Skeletal muscle cell (primary cell): ENCODE measurements around the gene PSMD1.

ENCODE experiments used
- DNase-seq: peaks from one replicate; pipeline ENCODE4 v3.0.0-alpha.2; 2010; ENCODE audit warnings: low read depth
- H3K4me3 ChIP-seq: 2 replicates; pipeline ENCODE4 v1.5.1; 2011; ENCODE audit warnings: low read depth, mild to moderate bottlenecking, control low read depth, low read length, moderate library complexity

Gene PSMD1

GRCh38 chr2:231033147-231034132 lies 23.2 kb upstream of the PSMD1 start:
- no peak for DNase-seq
- no peak overlapping the region for H3K4me3 ChIP-seq

GRCh38 chr2:231034291-231034882 lies 22.3 kb upstream of the PSMD1 start:
- H3K4me3 ChIP-seq = no peak overlapping the region

GRCh38 chr2:231036131-231036530 lies 20.5 kb upstream of the PSMD1 start:
- no peak overlapping the region for H3K4me3 ChIP-seq
- DNase-seq = no peak

More at GRCh38 chr2:231034291-231034882, 22.3 kb upstream of the PSMD1 start:
- no peak for DNase-seq

GRCh38 chr2:231036578-231037106 lies 20.0 kb upstream of the PSMD1 start:
- H3K4me3 ChIP-seq = no peak overlapping the region
- no peak for DNase-seq

GRCh38 chr2:231037202-231037730 lies 19.4 kb upstream of the PSMD1 start, which contains the start of gene C2orf72:
TSS of gene C2orf72 (plus strand) at chr2:231037523. CDS start at chr2:231037566, 43 bp downstream.
- DNase-seq = no peak

DNA sequence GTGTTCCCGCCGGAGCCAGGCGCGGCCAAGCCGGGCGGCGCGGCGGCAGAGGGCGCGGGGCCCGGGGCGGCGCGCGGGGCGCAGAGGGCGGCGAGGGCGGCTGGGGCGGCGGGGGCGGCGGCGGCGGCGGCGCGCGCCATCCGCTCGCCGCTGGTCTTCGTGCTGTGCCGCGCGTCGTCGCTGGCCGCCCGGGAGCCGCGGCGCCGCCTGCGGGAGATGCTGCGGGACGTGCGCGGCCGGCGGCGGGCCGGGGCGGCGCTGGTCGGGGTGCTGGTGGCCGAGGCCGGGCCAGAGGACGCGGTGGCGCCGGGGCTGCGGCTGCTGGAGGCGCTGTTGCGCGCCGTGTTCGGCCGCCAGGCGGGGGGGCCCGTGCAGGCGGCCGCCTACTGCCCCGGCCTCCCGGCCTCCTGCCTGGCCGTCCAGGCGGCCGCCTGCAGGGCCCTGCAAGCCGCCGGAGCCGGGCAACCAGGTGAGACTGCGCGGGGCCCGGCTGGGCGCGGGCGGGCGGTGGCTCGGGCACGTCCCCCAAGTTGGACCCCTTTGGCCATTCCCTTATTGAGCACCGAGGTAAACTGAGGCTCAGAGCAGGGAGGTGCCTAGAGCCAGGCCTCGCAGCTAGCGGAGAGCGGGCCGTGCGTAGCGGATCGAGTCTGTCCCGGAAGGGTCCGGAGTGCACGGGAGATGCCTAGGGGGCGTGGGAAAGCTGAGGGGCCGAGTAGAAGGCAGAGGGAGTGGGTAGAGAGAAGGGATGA lies 18.8 kb upstream of the PSMD1 start:
- peak overlapping the region; percentile 43 for H3K4me3 ChIP-seq
- no peak for DNase-seq

More at GRCh38 chr2:231037202-231037730, 19.4 kb upstream of the PSMD1 start, which contains the start of gene C2orf72:
- H3K4me3 ChIP-seq = peak within 1 kb of the TSS; percentile 43

DNA sequence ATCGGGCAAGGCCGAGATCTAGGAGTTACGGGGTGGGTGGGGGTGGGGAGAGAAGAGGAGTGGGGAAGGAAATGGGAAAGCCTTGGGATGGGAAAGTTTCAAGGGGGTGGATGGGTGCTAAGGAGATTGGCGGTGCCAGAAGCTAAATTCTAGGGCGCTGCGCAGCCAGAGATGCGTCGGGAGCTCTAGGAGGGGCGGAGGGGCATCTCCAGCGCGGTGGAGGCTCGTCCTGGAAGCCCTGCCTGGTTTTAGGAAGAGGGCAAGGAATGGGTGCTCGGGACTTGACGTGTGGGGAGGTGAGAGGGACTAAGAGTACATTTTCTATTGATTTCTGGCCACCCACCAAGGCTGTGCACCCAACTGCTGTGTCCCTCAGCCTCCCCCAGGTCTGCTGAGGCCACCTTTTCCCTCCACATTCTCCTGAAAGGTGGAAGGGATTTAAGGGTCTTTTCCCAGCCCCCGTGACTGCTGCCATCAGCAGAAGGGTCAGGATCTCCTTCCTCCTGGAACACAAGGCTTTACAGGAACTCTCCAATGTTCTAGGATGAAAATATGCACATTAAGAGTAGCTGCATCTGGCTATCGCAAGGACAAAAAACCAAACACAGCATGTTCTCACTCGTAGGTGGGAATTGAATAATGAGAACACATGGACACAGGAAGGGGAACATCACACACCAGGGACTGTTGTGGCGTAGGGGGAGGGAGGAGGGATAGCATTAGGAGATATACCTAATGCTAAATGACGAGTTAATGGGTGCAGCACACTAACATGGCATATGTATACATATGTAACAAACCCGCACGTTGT lies 18.0 kb upstream of the PSMD1 start:
- H3K4me3 ChIP-seq = peak overlapping the region; percentile 43
- DNase-seq = no peak

DNA sequence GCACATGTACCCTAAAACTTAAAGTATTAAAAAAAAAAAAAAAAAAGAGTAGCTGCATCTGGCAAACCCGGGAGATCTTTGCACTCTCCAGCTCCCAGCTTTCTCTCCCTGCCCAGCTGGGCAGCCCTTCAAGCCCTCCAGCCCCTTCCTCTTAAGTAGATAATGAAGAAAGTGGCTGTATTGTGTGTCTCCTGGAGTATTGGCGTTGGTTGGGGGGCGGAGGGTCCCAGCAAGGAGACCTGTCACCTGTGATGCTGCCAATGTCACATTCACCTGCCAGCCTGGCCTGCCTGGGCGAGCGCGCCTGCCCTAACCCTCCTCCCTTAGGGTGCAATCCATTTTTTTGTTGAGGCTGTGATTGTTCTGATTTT lies 17.4 kb upstream of the PSMD1 start:
- no peak overlapping the region for H3K4me3 ChIP-seq
- DNase-seq = no peak

- no peak overlapping the region for H3K4me3 ChIP-seq
- no peak for DNase-seq
These were observed 16.8 kb upstream of the PSMD1 start for GRCh38 chr2:231039821-231040364.

GRCh38 chr2:231041061-231041689 lies 15.5 kb upstream of the PSMD1 start:
- DNase-seq = no peak
- H3K4me3 ChIP-seq = no peak overlapping the region

- no peak for DNase-seq
- H3K4me3 ChIP-seq = no peak overlapping the region
These were observed 12.9 kb upstream of the PSMD1 start for GRCh38 chr2:231043796-231044195.

DNA sequence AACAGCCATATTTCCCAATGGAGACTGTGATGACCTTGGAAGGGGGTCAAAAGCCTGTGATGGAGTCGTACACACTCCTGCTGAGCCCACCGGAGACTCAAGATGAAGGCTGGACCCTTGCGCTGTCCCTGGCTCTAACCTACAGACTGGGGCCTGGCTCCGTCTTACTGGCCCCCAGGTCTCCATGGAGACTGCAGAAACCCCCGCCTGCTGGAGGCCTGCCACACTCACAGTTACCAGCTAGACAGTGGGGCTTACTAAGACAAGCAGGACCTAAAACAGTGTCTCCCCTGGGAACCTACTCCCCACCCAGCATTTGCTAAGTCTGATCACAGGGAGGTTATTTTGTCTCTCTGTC lies 9.8 kb upstream of the PSMD1 start:
- DNase-seq = no peak
- H3K4me3 ChIP-seq = no peak overlapping the region

DNA sequence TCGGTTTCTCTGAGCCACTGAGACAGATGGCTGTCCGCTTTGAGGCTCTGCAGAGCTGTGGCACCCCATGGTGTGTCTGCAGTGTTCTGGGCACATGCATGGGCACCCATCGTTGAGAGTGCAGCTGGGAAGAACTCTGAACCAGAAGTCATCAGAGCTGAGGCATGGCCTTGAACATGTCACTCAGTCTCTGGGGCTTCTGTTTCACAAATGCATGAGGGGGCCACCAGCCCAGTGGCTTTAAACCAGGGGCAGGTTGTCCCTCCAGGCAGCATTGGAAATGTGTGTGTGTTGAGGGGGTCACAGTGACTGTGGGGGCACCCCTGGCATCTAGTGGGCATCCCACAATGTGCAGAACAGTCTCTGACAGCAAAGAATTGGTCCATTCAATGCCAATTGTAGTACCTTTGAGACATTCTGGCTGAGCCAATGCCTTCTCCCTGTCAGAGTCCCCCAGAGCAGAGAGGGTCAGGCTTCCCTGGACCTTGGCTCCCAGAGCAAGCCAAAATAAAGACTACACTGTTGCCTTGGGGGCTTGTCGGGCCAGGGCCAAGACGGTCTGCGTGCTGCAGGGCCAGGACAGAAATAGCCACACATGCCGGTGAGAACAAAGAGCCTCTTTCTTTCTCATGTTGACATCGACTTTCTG lies 9.3 kb upstream of the PSMD1 start:
- no peak overlapping the region for H3K4me3 ChIP-seq

GRCh38 chr2:231047923-231048915 lies 8.4 kb upstream of the PSMD1 start:
- no peak overlapping the region for H3K4me3 ChIP-seq
- no peak for DNase-seq

More for the DNA sequence above, 9.3 kb upstream of the PSMD1 start:
- no peak for DNase-seq

DNA sequence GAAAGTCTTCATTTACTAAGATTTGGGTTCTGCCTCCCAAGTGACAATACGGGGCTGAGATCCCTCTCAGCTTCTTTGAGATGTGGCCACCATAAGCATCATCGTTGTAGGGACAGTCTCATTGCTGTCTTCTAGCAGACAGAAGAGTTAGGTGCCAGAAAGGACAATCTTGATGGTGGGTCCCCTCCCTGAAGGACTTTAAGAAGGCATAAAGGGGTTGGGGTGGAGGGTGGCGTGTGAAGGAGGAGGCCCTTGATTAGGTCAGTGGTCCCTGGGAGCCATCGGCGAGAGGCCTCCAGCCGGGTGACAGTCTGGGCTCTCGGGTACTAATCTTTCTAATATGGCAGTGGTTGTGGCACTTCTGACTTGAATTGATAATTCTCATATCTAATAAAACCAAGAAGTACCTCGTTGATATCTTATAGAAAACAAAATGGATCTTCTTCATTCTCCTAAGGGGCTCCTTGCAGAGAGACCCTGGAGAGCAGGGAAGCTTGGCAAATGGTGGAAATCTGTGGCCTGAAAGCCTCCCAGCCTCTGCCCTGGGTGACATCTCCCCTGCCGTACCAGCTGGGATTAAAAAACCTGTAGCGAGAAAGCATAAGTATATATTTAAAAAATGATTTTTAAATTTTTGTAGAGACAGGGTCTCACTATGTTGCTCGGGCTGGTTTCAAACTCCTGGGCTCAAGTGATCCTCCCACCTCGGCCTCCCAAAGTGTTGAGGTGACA lies 7.2 kb upstream of the PSMD1 start:
- H3K4me3 ChIP-seq = no peak overlapping the region
- DNase-seq = no peak
